ENCODE results near the gene SEL1L3.

DNA sequence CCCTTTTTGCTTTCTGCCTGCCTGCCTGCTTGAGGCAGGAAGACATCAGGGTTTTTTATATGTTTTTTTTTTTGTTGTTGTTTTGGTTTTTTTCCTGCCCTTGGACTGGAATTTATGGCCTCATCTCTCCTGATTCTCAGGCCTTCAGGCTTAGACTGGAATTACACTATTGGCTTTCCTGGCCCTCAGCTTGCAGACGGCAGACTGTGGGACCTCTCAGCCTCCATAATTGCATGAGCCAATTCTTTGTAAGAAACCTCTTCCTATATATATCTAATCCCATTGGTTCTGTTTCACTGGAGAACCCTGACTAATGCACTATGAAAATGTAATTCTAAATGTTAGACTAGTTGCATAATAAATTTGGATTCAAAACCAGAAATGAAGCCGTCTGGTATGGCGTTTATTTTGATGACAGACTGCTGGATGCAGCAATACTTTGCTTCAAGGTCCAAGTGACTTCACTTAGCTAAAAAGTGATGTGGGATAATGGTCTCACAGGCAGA lies 59.0 kb downstream of the SEL1L3 start:
- TF ChIP-seq, protein P1, sequence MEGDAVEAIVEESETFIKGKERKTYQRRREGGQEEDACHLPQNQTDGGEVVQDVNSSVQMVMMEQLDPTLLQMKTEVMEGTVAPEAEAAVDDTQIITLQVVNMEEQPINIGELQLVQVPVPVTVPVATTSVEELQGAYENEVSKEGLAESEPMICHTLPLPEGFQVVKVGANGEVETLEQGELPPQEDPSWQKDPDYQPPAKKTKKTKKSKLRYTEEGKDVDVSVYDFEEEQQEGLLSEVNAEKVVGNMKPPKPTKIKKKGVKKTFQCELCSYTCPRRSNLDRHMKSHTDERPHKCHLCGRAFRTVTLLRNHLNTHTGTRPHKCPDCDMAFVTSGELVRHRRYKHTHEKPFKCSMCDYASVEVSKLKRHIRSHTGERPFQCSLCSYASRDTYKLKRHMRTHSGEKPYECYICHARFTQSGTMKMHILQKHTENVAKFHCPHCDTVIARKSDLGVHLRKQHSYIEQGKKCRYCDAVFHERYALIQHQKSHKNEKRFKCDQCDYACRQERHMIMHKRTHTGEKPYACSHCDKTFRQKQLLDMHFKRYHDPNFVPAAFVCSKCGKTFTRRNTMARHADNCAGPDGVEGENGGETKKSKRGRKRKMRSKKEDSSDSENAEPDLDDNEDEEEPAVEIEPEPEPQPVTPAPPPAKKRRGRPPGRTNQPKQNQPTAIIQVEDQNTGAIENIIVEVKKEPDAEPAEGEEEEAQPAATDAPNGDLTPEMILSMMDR (conservative IDR thresholded peaks at IDR 0.05; ENCODE audit: low read length), result no peak
- TF ChIP-seq EZH2phosphoT487 (IDR thresholded peaks at IDR 0.05; ENCODE audit: borderline replicate concordance, low read depth, low read length), result no peak

All from OCI-LY7 (cell line).